Sigmoid colon (tissue), 7 donors: ENCODE data around the gene PPFIA2. TPM values are rescaled to one million over a fixed set of nuclear protein-coding genes. Genes with fewer than 3 reads are reported as not detected.

ENCODE experiments used
- DNase-seq: peaks from one replicate; pipeline ENCODE4 v3.0.0-alpha.2; 2019
- H3K27ac ChIP-seq, 4 donors: fragments of 200-600 bp; sonication (generic); one replicate each; pipeline ENCODE4 v1.5.1; 2016 to 2019; ENCODE audit warnings: mild to moderate bottlenecking in 1 of 4
- H3K27me3 ChIP-seq, 3 donors: fragments of 200-600 bp; sonication (generic); one replicate each; pipeline ENCODE4 v1.5.1; 2019; ENCODE audit warnings: mild to moderate bottlenecking in 1 of 3
- H3K36me3 ChIP-seq, 4 donors: fragments of 200-600 bp; sonication (generic); one replicate each; pipeline ENCODE4 v1.5.1; 2016 to 2019
- H3K4me1 ChIP-seq, 4 donors: fragments of 200-600 bp; sonication (generic); one replicate each; pipeline ENCODE4 v1.5.1; 2017 to 2019
- H3K4me3 ChIP-seq, 4 donors: fragments of 200-600 bp; sonication (generic); one replicate each; pipeline ENCODE4 v1.5.1; 2017 to 2019; ENCODE audit warnings: mild to moderate bottlenecking in 2 of 4, moderate library complexity in 1 of 4
- H3K9me3 ChIP-seq, 4 donors: fragments of 200-600 bp in 3 of 4; sonication (generic) in 3 of 4; one replicate each; pipeline versions ENCODE4 v1.5.1 to v1.6.1; 2013 to 2019
- CTCF ChIP-seq, 4 experiments: fragments of 450-650 bp in 3 of 4; fragments of 200-600 bp in 1 of 4; IDR thresholded peaks; one replicate each; pipeline ENCODE4 v1.5.1; 2016 to 2019; ENCODE audit warnings: antibody characterized with exemption in 4 of 4, mild to moderate bottlenecking in 3 of 4, moderate library complexity in 2 of 4
- EP300 ChIP-seq, 4 donors: sonication (generic); formaldehyde crosslinking; IDR thresholded peaks; one replicate each; pipeline ENCODE4 v1.6.1; 2017; ENCODE audit warnings: antibody characterized with exemption in 4 of 4
- POLR2A ChIP-seq, 2 donors: fragments of 450-650 bp; IDR thresholded peaks; one replicate each; pipeline ENCODE4 v1.6.1; 2016; ENCODE audit warnings: antibody characterized with exemption in 2 of 2, mild to moderate bottlenecking in 2 of 2, moderate library complexity in 2 of 2
- POLR2AphosphoS5 ChIP-seq, 4 donors: sonication (generic); formaldehyde crosslinking; IDR thresholded peaks; one replicate each; pipeline ENCODE4 v1.6.1; 2017; ENCODE audit warnings: antibody characterized with exemption in 4 of 4
- WGBS, 2 donors: extraction: QIAGEN DNeasy Blood & Tissue Kit; methylation state at CpG; one replicate each; pipeline ENCODE4 v1.1.7; 2013; 5-methylcytosine and 5-hydroxymethylcytosine counted together
- intact Hi-C: fragments of 100-400 bp; cut with DNase I; formaldehyde crosslinking; loops from one replicate; pipeline ENCODE4 v1.15.1; 2023
- polyA plus RNA-seq, 3 donors: library from polyadenylated mRNA; stranded (reverse); fragments of 200-250 nt; gene quantifications; one replicate each; pipeline ENCODE4 v1.2.3, GENCODE V29; 2013
- total RNA-seq, 4 donors: library from RNA; depleted of rRNA; stranded (reverse); fragments of >200 nt; gene quantifications; one replicate each; pipeline ENCODE4 v1.1.0, GENCODE V29; 2016
- donor health status: healthy with polysubstance abuse.
- donor health status: Bipolar disorder and iron deficiency.
- donor health status: healthy.

PPFIA2 gene
- total and polyA plus RNA-seq, 7 donors = 0.44 to 4.4 (median 2.5) TPM; not detected in 2

GRCh38 chr12:81472934-81473333 lies 286.2 kb downstream of the PPFIA2 start:
- intact Hi-C loops = no loop called here
- WGBS, 2 donors = 74 to 88% methylated on average over 5 of the region's 5 CpGs

GRCh38 chr12:81470923-81471322 lies 288.2 kb downstream of the PPFIA2 start:
- intact Hi-C loops = no loop called here
- H3K4me3 ChIP-seq = no peak overlapping the region
- TF ChIP-seq POLR2A (IDR thresholded peaks at IDR 0.05) (no peak), CTCF (IDR thresholded peaks at IDR 0.05) (no peak), EP300 (IDR thresholded peaks at IDR 0.05) (no peak), POLR2AphosphoS5 (IDR thresholded peaks at IDR 0.05) (no peak)
- no peaks in the 10 kb centered on the region for H3K27me3 ChIP-seq
- H3K4me1 ChIP-seq = peaks cover 0 to 18% (median 10%) of the 10 kb centered on the region in 4 donors
- DNase-seq = no peak
- H3K9me3 ChIP-seq = no peaks in the 10 kb centered on the region
- H3K27ac ChIP-seq = no peak overlapping the region
- no peaks in the 10 kb centered on the region for H3K36me3 ChIP-seq
- WGBS, 2 donors = 34 to 66% methylated on average over 1 of the region's 1 CpG

More at GRCh38 chr12:81472934-81473333, 286.2 kb downstream of the PPFIA2 start:
- TF ChIP-seq CTCF (IDR thresholded peaks at IDR 0.05) (no peak), POLR2AphosphoS5 (IDR thresholded peaks at IDR 0.05) (no peak), POLR2A (IDR thresholded peaks at IDR 0.05) (no peak), EP300 (IDR thresholded peaks at IDR 0.05) (no peak)
- peaks cover 0 to 12% (median 8%) of the 10 kb centered on the region in 4 donors for H3K4me1 ChIP-seq
- H3K27me3 ChIP-seq = no peaks in the 10 kb centered on the region
- H3K36me3 ChIP-seq = no peaks in the 10 kb centered on the region
- no peak overlapping the region for H3K27ac ChIP-seq
- no peak for DNase-seq
- H3K4me3 ChIP-seq = no peak overlapping the region
- no peaks in the 10 kb centered on the region for H3K9me3 ChIP-seq

GRCh38 chr12:81468206-81468605 lies 290.9 kb downstream of the PPFIA2 start:
- Histone ChIP-seq H3K9me3 (no peaks in the 10 kb centered on the region), H3K4me1 (peaks cover 0 to 18% (median 10%) of the 10 kb centered on the region in 4 donors), H3K27me3 (no peaks in the 10 kb centered on the region), H3K27ac (no peak overlapping the region), H3K36me3 (no peaks in the 10 kb centered on the region), H3K4me3 (no peak overlapping the region)
- WGBS, 2 donors = 48 to 51% methylated on average over 2 of the region's 2 CpGs
- peak in 2 of 4 donors; percentile 24 to 82 for TF ChIP-seq POLR2AphosphoS5 (IDR thresholded peaks at IDR 0.05)
- TF ChIP-seq EP300 (IDR thresholded peaks at IDR 0.05) = peak in 1 of 4 donors; percentile 17
- TF ChIP-seq CTCF (IDR thresholded peaks at IDR 0.05) = no peak
- TF ChIP-seq POLR2A (IDR thresholded peaks at IDR 0.05) = no peak
- no peak for DNase-seq
- intact Hi-C loops = no loop called here

GRCh38 chr12:81465876-81466275 lies 293.3 kb downstream of the PPFIA2 start:
- H3K27me3 ChIP-seq = no peaks in the 10 kb centered on the region
- H3K4me1 ChIP-seq = peaks cover 0 to 18% (median 10%) of the 10 kb centered on the region in 4 donors
- intact Hi-C loops = no loop called here
- H3K4me3 ChIP-seq = no peak overlapping the region
- no peaks in the 10 kb centered on the region for H3K36me3 ChIP-seq
- H3K9me3 ChIP-seq = no peaks in the 10 kb centered on the region
- TF ChIP-seq POLR2AphosphoS5 (IDR thresholded peaks at IDR 0.05) (no peak), CTCF (IDR thresholded peaks at IDR 0.05) (no peak), EP300 (IDR thresholded peaks at IDR 0.05) (no peak), POLR2A (IDR thresholded peaks at IDR 0.05) (no peak)
- no peak for DNase-seq
- H3K27ac ChIP-seq = no peak overlapping the region
- WGBS, 2 donors = 89 to 91% methylated on average over 3 of the region's 3 CpGs

DNA sequence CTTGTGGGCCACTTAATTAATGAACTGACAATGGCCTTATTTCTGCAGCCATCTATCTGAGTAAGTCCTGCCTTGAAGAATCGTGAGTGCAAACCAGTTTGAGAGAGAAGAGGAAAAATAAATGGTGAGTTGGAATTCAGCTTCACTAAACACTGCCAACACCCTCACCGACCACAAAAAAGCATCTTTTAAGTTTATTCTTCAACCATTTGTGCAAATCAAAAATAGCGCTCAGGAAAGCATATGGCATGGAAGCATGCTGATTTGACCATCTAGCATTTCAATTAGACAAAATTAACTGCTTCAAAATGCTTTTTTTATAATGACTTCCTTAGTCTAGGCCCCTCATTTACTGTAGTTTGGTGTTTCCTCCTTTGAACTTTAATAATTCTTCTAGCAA lies 294.0 kb downstream of the PPFIA2 start:
- Histone ChIP-seq H3K4me3 (no peak overlapping the region), H3K27ac (no peak overlapping the region), H3K27me3 (no peaks in the 10 kb centered on the region), H3K36me3 (no peaks in the 10 kb centered on the region), H3K9me3 (no peaks in the 10 kb centered on the region), H3K4me1 (peaks cover 0 to 18% (median 10%) of the 10 kb centered on the region in 4 donors)
- no peak for DNase-seq
- TF ChIP-seq CTCF (IDR thresholded peaks at IDR 0.05) (no peak), EP300 (IDR thresholded peaks at IDR 0.05) (no peak), POLR2AphosphoS5 (IDR thresholded peaks at IDR 0.05) (no peak), POLR2A (IDR thresholded peaks at IDR 0.05) (no peak)
- WGBS, 2 donors = 76 to 83% methylated on average over 3 of the region's 3 CpGs
- intact Hi-C loops = no loop called here
